HG02840 (cell line): ENCODE measurements around the gene DESI1.
"Not testable (repeated sequence)": the region's sequence is repeated elsewhere in the genome, so short reads cannot be mapped to it uniquely, and the experiment has no call there.

ENCODE experiments used
- ATAC-seq: cut with Tn5 transposase; IDR thresholded peaks from one replicate; pipeline ENCODE4 v1.9.1; 2021; ENCODE audit warnings: mild to moderate bottlenecking, moderate library complexity, moderate number of reproducible peaks; ENCODE audit not compliant: unreplicated experiment, low FRiP score

Gene DESI1

GRCh38 chr22:41637623-41638022, 16.8 kb upstream of the DESI1 start:
- not testable (repeated sequence) for ATAC-seq

- no peak for ATAC-seq
Observed at GRCh38 chr22:41636467-41636866, 15.6 kb upstream of the DESI1 start.

- not testable (repeated sequence) for ATAC-seq
Observed at GRCh38 chr22:41634610-41635009, 13.8 kb upstream of the DESI1 start.

GRCh38 chr22:41631615-41632014, 10.8 kb upstream of the DESI1 start:
- not testable (repeated sequence) for ATAC-seq

GRCh38 chr22:41631115-41631514, 10.3 kb upstream of the DESI1 start:
- ATAC-seq = not testable (repeated sequence)

- no peak for ATAC-seq
Observed at GRCh38 chr22:41625577-41625976, 4.7 kb upstream of the DESI1 start.

GRCh38 chr22:41621911-41622179, 1.0 kb upstream of the DESI1 start:
- ATAC-seq = no peak

GRCh38 chr22:41621099-41621910, 462 bp upstream of the DESI1 start, which contains the start of gene XRCC6:
Gene XRCC6 (plus strand): TSS chr22:41621295. CDS start chr22:41622005, 710 bp downstream.
- ATAC-seq = peak; percentile 81

- peak; percentile 17 for ATAC-seq
Observed at GRCh38 chr22:41619979-41620588, 759 bp downstream of the DESI1 start.

GRCh38 chr22:41613456-41613855, 7.4 kb downstream of the DESI1 start:
- ATAC-seq = no peak

- no peak for ATAC-seq
Observed at GRCh38 chr22:41612603-41613306, 8.1 kb downstream of the DESI1 start.

- ATAC-seq = no peak
Observed at GRCh38 chr22:41608386-41608785, 12.5 kb downstream of the DESI1 start.

- peak; percentile 54 for ATAC-seq
Observed at GRCh38 chr22:41603873-41604332, 16.9 kb downstream of the DESI1 start.

GRCh38 chr22:41600976-41601375, 19.9 kb downstream of the DESI1 start:
- no peak for ATAC-seq

- no peak for ATAC-seq
Observed at GRCh38 chr22:41598891-41599635, 21.8 kb downstream of the DESI1 start.

- no peak for ATAC-seq
Observed at GRCh38 chr22:41598081-41598480, 22.8 kb downstream of the DESI1 start.

GRCh38 chr22:41597635-41597953, 23.2 kb downstream of the DESI1 start:
- no peak for ATAC-seq

- ATAC-seq = no peak
Observed at GRCh38 chr22:41596776-41597634, 23.8 kb downstream of the DESI1 start.

- no peak for ATAC-seq
Observed at GRCh38 chr22:41595703-41596102, 25.1 kb downstream of the DESI1 start.
